Tibial nerve (tissue), 3 donors: ENCODE measurements around the gene MCU.

Experiments used
- CTCF ChIP-seq, 5 experiments: fragments of 200-600 bp in 3 of 5; fragments of 450-650 bp in 2 of 5; sonication (generic) in 3 of 5; IDR thresholded peaks; one replicate each; pipeline ENCODE4 v1.5.1; 2016 to 2019; ENCODE audit warnings: antibody characterized with exemption in 5 of 5, mild to moderate bottlenecking in 3 of 5, moderate library complexity in 2 of 5
- POLR2A ChIP-seq, 2 donors: fragments of 450-650 bp; IDR thresholded peaks; one replicate each; pipeline ENCODE4 v1.6.1; 2017; ENCODE audit warnings: antibody characterized with exemption in 2 of 2, mild to moderate bottlenecking in 2 of 2, moderate library complexity in 2 of 2

DNA sequence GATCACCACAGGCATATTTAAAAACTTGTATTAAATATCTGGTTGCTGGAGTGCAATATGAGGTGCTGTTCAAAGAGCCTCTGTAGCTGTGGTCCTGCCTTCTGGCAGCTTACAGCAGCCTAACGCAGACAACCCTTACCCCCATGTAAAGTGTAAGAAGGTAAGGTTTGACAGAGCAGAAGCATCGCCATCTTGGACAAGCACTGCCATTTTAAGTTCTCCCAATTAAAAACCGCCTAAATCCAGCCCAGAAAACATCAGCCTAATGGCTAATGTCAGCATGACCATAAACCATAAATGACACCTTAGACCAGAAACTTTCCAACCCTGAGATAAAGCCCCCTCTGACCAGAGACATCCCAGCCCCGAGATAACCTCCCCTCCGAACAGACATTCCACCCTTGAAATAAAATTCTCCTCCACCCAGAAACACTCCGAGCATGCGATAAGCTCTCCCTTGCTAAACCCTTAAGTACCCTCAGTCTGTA, 196.3 kb downstream of the MCU start:
- no peak for TF ChIP-seq CTCF (IDR thresholded peaks at IDR 0.05)
- TF ChIP-seq POLR2A (IDR thresholded peaks at IDR 0.05), result no peak
